HepG2 (cell line): ENCODE results near the gene PHKG2. TPM values are rescaled to one million over a fixed set of nuclear protein-coding genes. Genes with fewer than 3 reads are reported as not detected.

Experiments used
- ATF2 ChIP-seq: sonication (generic); formaldehyde crosslinking; IDR thresholded peaks from 2 replicates; pipeline ENCODE4 v1.4.0; 2020; ENCODE audit warnings: missing genetic modification reagents
- CBFB ChIP-seq: sonication (generic); formaldehyde crosslinking; IDR thresholded peaks from 2 replicates; pipeline ENCODE4 v1.4.0; 2020; ENCODE audit warnings: missing genetic modification reagents
- HNRNPH1 ChIP-seq: fragments of 200-400 bp; formaldehyde crosslinking; optimal IDR thresholded peaks from 2 replicates; pipeline ENCODE3; 2017; ENCODE audit warnings: mild to moderate bottlenecking, low read depth, low read length
- KIAA2018 ChIP-seq: sonication (generic); formaldehyde crosslinking; IDR thresholded peaks from 2 replicates; pipeline ENCODE4 v1.5.0; 2020; ENCODE audit warnings: mild to moderate bottlenecking, missing genetic modification reagents, borderline replicate concordance
- LCORL ChIP-seq, 2 experiments: fragments of 450-650 bp in 1 of 2; sonication (generic) in 1 of 2; formaldehyde crosslinking in 1 of 2; IDR thresholded peaks; 2 replicates each; pipeline versions ENCODE4 v1.5.0 to v1.6.1; 2017 to 2020; ENCODE audit warnings: antibody characterized with exemption in 1 of 2, missing genetic modification reagents in 1 of 2
- MXD1 ChIP-seq: sonication (generic); formaldehyde crosslinking; IDR thresholded peaks from 2 replicates; pipeline ENCODE4 v1.4.0; 2020; ENCODE audit warnings: mild to moderate bottlenecking, missing genetic modification reagents
- SALL2 ChIP-seq: sonication (generic); formaldehyde crosslinking; IDR thresholded peaks from 2 replicates; pipeline ENCODE4 v1.8.1; 2023; ENCODE audit warnings: mild to moderate bottlenecking, missing genetic modification reagents, inconsistent platforms
- SRY ChIP-seq: sonication (generic); formaldehyde crosslinking; IDR thresholded peaks from 2 replicates; pipeline ENCODE4 v1.8.0; 2022; ENCODE audit warnings: mild to moderate bottlenecking, missing genetic modification reagents
- XBP1 ChIP-seq: sonication (generic); formaldehyde crosslinking; IDR thresholded peaks from 2 replicates; pipeline ENCODE4 v1.5.0; 2020; ENCODE audit warnings: missing genetic modification reagents
- ZEB1 ChIP-seq: IDR thresholded peaks from 2 replicates; pipeline ENCODE4 v1.6.1; 2012; ENCODE audit warnings: mild to moderate bottlenecking, low read depth, inconsistent platforms; ENCODE audit not compliant: insufficient replicate concordance
- ZNF17 ChIP-seq: sonication (generic); formaldehyde crosslinking; IDR thresholded peaks from 2 replicates; pipeline ENCODE4 v1.5.0; 2020; ENCODE audit warnings: mild to moderate bottlenecking, missing genetic modification reagents
- ZNF496 ChIP-seq: sonication (generic); formaldehyde crosslinking; IDR thresholded peaks from 2 replicates; pipeline ENCODE4 v1.8.1; 2023; ENCODE audit warnings: mild to moderate bottlenecking, moderate library complexity, missing genetic modification reagents; ENCODE audit not compliant: insufficient replicate concordance
- ZNF569 ChIP-seq: sonication (generic); formaldehyde crosslinking; IDR thresholded peaks from 2 replicates; pipeline ENCODE4 v1.5.0; 2020; ENCODE audit warnings: mild to moderate bottlenecking, missing genetic modification reagents, moderate library complexity, borderline replicate concordance
- polyA plus RNA-seq, 8 experiments: library from polyadenylated mRNA; depleted of rRNA in 3 of 8; stranded (reverse) in 7 of 8; unstranded in 1 of 8; fragments of >200 nt; fragmentation: Illumina TruSeq in 4 of 8; extraction: Trizol in 4 of 8; gene quantifications; 2 replicates each; pipeline versions ENCODE4 v1.2.1 to v1.2.3, GENCODE V29; 2011 to 2016; ENCODE audit warnings: low read depth in 4 of 8, missing spikeins in 1 of 8, mixed read lengths in 1 of 8; ENCODE audit not compliant: insufficient read depth in 1 of 8
- total RNA-seq, 5 experiments: library from RNA; depleted of rRNA; stranded (reverse); fragments of >200 nt; fragmentation: Illumina TruSeq; extraction: Trizol; gene quantifications; 2 replicates each; pipeline ENCODE4 v1.2.3, GENCODE V29; 2016; ENCODE audit warnings: low read depth in 1 of 5
- TF ChIP-seq, protein P1 (sequence below): sonication (generic); formaldehyde crosslinking; IDR thresholded peaks from 2 replicates; pipeline ENCODE4 v1.4.0; 2020; ENCODE audit warnings: mild to moderate bottlenecking, missing genetic modification reagents
- TF ChIP-seq, protein P2 (sequence below): sonication (generic); formaldehyde crosslinking; IDR thresholded peaks from 2 replicates; pipeline ENCODE4 v1.8.1; 2023; ENCODE audit warnings: missing genetic modification reagents, mild to moderate bottlenecking, borderline replicate concordance

Gene PHKG2
- total and polyA plus RNA-seq, 2 of the 13 experiments (the other 11 are each of a cell fraction or from before 2014, with no cell fraction given) = 37.4 to 42.1 TPM

GRCh38 chr16:30775392-30776188 lies 27.4 kb downstream of the PHKG2 start (continued):
- TF ChIP-seq KIAA2018 (CRISPR knock-in tag) = peak; percentile 90; the same call in 1 of the 2 replicates
- peak; percentile 94; the same call in 1 of the 2 replicates for TF ChIP-seq ZNF17
- peak; percentile 39 for TF ChIP-seq CBFB (CRISPR knock-in tag)
- TF ChIP-seq MXD1 (CRISPR knock-in tag) = peak; percentile 71; the same call in 1 of the 2 replicates
- TF ChIP-seq SALL2 (CRISPR knock-in tag) = peak; percentile 49
- peak; percentile 98 for TF ChIP-seq SRY (CRISPR knock-in tag)
- TF ChIP-seq LCORL (IDR thresholded peaks at IDR 0.05) = no peak
- TF ChIP-seq LCORL (CRISPR knock-in tag; IDR thresholded peaks at IDR 0.05) = peak; percentile 97
- TF ChIP-seq ZNF496 (CRISPR knock-in tag) = no peak
- peak; percentile 58 for TF ChIP-seq ZEB1
- peak; percentile 56 for TF ChIP-seq ATF2
- TF ChIP-seq, protein P1, sequence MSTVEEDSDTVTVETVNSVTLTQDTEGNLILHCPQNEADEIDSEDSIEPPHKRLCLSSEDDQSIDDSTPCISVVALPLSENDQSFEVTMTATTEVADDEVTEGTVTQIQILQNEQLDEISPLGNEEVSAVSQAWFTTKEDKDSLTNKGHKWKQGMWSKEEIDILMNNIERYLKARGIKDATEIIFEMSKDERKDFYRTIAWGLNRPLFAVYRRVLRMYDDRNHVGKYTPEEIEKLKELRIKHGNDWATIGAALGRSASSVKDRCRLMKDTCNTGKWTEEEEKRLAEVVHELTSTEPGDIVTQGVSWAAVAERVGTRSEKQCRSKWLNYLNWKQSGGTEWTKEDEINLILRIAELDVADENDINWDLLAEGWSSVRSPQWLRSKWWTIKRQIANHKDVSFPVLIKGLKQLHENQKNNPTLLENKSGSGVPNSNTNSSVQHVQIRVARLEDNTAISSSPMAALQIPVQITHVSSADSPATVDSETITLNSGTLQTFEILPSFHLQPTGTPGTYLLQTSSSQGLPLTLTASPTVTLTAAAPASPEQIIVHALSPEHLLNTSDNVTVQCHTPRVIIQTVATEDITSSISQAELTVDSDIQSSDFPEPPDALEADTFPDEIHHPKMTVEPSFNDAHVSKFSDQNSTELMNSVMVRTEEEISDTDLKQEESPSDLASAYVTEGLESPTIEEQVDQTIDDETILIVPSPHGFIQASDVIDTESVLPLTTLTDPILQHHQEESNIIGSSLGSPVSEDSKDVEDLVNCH (CRISPR knock-in tag) = no peak
- no peak for TF ChIP-seq HNRNPH1
- TF ChIP-seq, protein P2, sequence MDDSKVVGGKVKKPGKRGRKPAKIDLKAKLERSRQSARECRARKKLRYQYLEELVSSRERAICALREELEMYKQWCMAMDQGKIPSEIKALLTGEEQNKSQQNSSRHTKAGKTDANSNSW (CRISPR knock-in tag) = 0 out of 2 replicates have a peak, but pooled peaks have one; percentile 23
- TF ChIP-seq ZNF569 (CRISPR knock-in tag) = peak; percentile 97
- no peak for TF ChIP-seq XBP1
